ENCODE measurements around the gene CENPP.

The CENPP gene

GRCh38 chr9:92422611-92423338, 97.0 kb downstream of the CENPP start:
- in situ Hi-C loops (cut with MboI; ENCODE audit: low sequenced_read_pairs) = no loop called here

- in situ Hi-C loops (cut with MboI; ENCODE audit: low sequenced_read_pairs) = no loop called here
These were observed 97.9 kb downstream of the CENPP start for GRCh38 chr9:92423612-92424011.

- in situ Hi-C loops (cut with MboI; ENCODE audit: low sequenced_read_pairs) = no loop called here
These were observed 98.6 kb downstream of the CENPP start, which contains the start of gene OMD for GRCh38 chr9:92424340-92424739. Gene OMD, minus strand, starts transcription at chr9:92424471. Its CDS starts 6,913 bp downstream, at chr9:92417558.

GRCh38 chr9:92425474-92425873, 99.7 kb downstream of the CENPP start:
- in situ Hi-C loops (cut with MboI; ENCODE audit: low sequenced_read_pairs) = no loop called here

GRCh38 chr9:92426501-92427145, 100.9 kb downstream of the CENPP start:
- in situ Hi-C loops (cut with MboI; ENCODE audit: low sequenced_read_pairs) = no loop called here

- in situ Hi-C loops (cut with MboI; ENCODE audit: low sequenced_read_pairs) = no loop called here
These were observed 104.1 kb downstream of the CENPP start for GRCh38 chr9:92429836-92430235.

- in situ Hi-C loops (cut with MboI; ENCODE audit: low sequenced_read_pairs) = no loop called here
These were observed 106.6 kb downstream of the CENPP start for GRCh38 chr9:92432350-92432749.

- in situ Hi-C loops (cut with MboI; ENCODE audit: low sequenced_read_pairs) = no loop called here
These were observed 107.3 kb downstream of the CENPP start for GRCh38 chr9:92432972-92433548.

- in situ Hi-C loops (cut with MboI; ENCODE audit: low sequenced_read_pairs) = no loop called here
These were observed 109.5 kb downstream of the CENPP start for GRCh38 chr9:92435263-92435662.

- in situ Hi-C loops (cut with MboI; ENCODE audit: low sequenced_read_pairs) = no loop called here
These were observed 113.3 kb downstream of the CENPP start for GRCh38 chr9:92438900-92439526.

GRCh38 chr9:92439921-92440750, 114.4 kb downstream of the CENPP start:
- in situ Hi-C loops (cut with MboI; ENCODE audit: low sequenced_read_pairs) = no loop called here

- in situ Hi-C loops (cut with MboI; ENCODE audit: low sequenced_read_pairs) = no loop called here
These were observed 114.9 kb downstream of the CENPP start for GRCh38 chr9:92440751-92441046.

GRCh38 chr9:92444841-92445240, 119.1 kb downstream of the CENPP start:
- in situ Hi-C loops (cut with MboI; ENCODE audit: low sequenced_read_pairs) = no loop called here

- in situ Hi-C loops (cut with MboI; ENCODE audit: low sequenced_read_pairs) = no loop called here
These were observed 120.8 kb downstream of the CENPP start for GRCh38 chr9:92446536-92446935.

GRCh38 chr9:92455217-92455616, 129.5 kb downstream of the CENPP start:
- in situ Hi-C loops (cut with MboI; ENCODE audit: low sequenced_read_pairs) = no loop called here

GRCh38 chr9:92457576-92457975, 131.8 kb downstream of the CENPP start:
- in situ Hi-C loops (cut with MboI; ENCODE audit: low sequenced_read_pairs) = no loop called here

GRCh38 chr9:92463387-92463786, 137.6 kb downstream of the CENPP start:
- in situ Hi-C loops (cut with MboI; ENCODE audit: low sequenced_read_pairs) = no loop called here

GRCh38 chr9:92463984-92464383, 138.2 kb downstream of the CENPP start:
- in situ Hi-C loops (cut with MboI; ENCODE audit: low sequenced_read_pairs) = no loop called here

GRCh38 chr9:92467041-92467440, 141.3 kb downstream of the CENPP start:
- in situ Hi-C loops (cut with MboI; ENCODE audit: low sequenced_read_pairs) = no loop called here

- in situ Hi-C loops (cut with MboI; ENCODE audit: low sequenced_read_pairs) = no loop called here
These were observed 141.8 kb downstream of the CENPP start for GRCh38 chr9:92467511-92467910.

- in situ Hi-C loops (cut with MboI; ENCODE audit: low sequenced_read_pairs) = no loop called here
These were observed 142.5 kb downstream of the CENPP start for GRCh38 chr9:92468206-92468605.

Measured in hTERT RPE-1 (cell line).